Suppressor macrophage treated with lipopolysaccharide for 1 hour (primary cell): ENCODE results near the gene ZNF705A.
"Not testable (repeated sequence)": the region's sequence is repeated elsewhere in the genome, so short reads cannot be mapped to it uniquely, and the experiment has no call there.

Experiments
- DNase-seq, 3 donors: peaks; one replicate each; pipeline ENCODE4 v3.0.0-alpha.2; 2020 to 2022

Gene ZNF705A

GRCh38 chr12:8156845-8157244, at the start of gene ZNF705A:
ZNF705A (plus strand) TSS chr12:8157015; CDS start chr12:8172626, 15,611 bp downstream.
- peak; percentile 74 to 96 (median 93) for DNase-seq

GRCh38 chr12:8108808-8109398, 47.9 kb upstream of the ZNF705A start:
- peak; percentile 86 to 89 (median 87) for DNase-seq

- not testable (repeated sequence) for DNase-seq
These were observed 43.7 kb upstream of the ZNF705A start for GRCh38 chr12:8113117-8113516.

GRCh38 chr12:8120072-8120713, 36.6 kb upstream of the ZNF705A start:
- DNase-seq: no peak

- peak; percentile 26 to 56 (median 55) for DNase-seq
These were observed 33.5 kb upstream of the ZNF705A start, which contains the start of gene CLEC4A for GRCh38 chr12:8123124-8123912. CLEC4A (plus strand) TSS chr12:8123617; CDS start chr12:8123879, 262 bp downstream.

GRCh38 chr12:8127138-8127537, 29.7 kb upstream of the ZNF705A start:
- no peak for DNase-seq

DNA sequence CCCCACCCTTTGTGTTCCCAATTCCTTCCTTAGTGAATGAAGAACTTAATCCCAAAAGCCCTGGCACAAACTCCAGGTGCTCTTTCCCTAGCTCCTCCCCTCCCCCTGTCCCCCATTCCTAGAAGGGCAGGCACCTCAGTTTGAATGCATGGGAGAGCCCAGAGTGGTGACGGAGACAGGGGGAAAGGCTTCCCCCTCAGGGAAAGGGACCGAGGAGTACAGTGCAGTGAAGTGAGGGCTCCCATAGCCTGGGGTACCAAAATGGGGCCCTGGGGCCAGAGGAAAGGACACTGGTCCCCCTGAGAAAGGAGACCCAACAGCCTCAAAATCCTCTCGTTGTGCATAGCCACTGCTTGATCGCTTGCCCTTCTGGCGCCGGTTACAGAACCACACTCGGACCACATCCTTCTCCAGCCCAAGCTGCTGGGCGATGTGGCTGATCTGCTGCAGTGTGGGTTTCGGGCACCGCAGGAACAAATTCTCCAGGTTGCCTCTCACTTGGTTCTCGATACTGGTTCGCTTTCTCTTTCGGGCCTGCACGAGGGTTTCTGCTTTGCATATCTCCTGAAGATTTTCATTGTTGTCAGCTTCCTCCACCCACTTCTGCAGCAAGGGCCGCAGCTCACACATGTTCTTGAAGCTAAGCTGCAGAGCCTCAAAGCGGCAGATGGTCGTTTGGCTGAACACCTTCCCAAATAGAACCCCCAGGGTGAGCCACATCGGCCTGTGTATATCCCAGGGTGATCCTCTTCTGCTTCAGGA, 23.0 kb upstream of the ZNF705A start:
- DNase-seq: not testable (repeated sequence)

DNA sequence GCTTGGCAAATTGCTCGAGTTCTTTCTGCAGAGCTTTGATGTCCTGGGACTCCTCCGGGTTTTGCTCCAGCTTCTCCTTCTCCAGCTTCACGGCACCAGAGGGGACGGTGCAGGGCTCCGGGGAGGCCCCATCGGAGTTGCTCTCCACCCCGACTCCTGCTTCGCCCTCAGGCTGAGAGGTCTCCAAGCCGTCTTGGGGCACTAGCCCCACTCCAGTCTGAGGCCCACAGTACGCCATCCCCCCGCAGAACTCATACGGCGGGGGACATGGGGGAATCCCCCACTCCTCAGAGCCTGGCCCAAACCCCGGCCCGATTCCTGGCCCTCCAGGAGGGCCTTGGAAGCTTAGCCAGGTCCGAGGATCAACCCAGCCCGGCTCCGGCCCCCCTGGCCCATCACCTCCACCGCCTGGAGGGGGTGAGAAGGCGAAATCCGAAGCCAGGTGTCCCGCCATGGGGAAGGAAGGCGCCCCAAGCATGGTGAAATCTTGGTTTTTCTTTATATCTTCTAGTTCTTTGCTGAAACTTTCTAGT, 22.4 kb upstream of the ZNF705A start:
- DNase-seq: not testable (repeated sequence)

GRCh38 chr12:8141647-8142046, 15.2 kb upstream of the ZNF705A start:
- DNase-seq: not testable (repeated sequence)

DNA sequence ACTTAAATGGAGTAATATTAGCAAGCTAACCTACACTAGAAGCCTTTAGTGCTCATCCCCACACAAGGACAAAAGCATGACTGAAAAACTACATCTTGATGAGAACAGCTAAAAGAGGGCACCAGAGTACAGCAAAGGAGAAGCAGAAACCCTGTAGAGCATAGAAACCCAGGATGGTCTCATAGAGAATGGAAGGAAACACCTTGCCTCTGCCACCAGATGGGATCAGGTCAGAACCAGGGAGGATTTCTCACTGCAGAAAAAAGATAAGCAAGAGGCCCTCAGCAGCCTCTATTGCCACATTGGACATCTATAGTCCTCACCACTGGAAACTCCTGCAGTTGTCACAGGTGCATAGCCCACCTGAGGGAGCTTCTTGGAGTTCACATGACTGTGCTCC, 13.6 kb upstream of the ZNF705A start:
- no peak for DNase-seq

GRCh38 chr12:8145754-8146441, 10.9 kb upstream of the ZNF705A start:
- DNase-seq: no peak

GRCh38 chr12:8146442-8146771, 10.4 kb upstream of the ZNF705A start:
- no peak for DNase-seq

DNA sequence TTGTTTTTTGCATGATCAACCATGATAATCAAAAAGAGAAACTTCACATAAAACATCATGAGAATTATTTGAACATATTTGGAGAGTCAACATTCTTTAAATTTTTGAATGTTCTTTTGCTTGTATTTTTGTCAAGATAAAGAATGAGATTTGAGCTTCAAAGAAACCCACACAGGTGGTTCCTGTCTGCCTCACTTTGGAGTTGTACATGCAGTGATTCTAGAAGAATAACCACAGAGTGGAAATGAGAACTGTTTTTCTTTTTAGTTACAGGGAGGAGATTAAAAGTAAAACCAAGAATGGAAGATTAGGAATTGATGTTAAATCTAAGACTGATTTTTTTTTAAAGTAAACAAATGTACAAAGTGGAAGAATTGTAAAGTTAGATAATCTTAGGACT, 2.3 kb upstream of the ZNF705A start:
- no peak for DNase-seq

DNA sequence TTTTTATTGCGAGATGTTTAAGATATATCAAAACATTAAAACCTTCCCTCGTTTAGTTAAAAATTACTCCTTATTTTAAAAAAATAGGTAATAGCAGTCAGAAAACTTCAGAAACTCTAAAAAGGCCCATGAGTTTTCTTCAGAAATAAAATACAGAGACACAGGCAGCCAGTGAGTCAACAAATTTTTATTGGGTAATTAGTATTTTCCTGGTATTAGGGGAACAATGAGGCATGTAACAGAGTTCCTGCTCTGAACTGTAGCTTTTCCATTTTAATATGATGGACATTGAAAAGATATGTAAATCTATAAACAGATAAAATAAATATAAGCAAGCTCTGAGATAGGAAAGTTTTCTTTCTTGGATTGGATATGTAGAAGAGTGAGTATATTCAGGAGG, 399 bp upstream of the ZNF705A start:
- peak; percentile 37 to 81 (median 80) for DNase-seq

DNA sequence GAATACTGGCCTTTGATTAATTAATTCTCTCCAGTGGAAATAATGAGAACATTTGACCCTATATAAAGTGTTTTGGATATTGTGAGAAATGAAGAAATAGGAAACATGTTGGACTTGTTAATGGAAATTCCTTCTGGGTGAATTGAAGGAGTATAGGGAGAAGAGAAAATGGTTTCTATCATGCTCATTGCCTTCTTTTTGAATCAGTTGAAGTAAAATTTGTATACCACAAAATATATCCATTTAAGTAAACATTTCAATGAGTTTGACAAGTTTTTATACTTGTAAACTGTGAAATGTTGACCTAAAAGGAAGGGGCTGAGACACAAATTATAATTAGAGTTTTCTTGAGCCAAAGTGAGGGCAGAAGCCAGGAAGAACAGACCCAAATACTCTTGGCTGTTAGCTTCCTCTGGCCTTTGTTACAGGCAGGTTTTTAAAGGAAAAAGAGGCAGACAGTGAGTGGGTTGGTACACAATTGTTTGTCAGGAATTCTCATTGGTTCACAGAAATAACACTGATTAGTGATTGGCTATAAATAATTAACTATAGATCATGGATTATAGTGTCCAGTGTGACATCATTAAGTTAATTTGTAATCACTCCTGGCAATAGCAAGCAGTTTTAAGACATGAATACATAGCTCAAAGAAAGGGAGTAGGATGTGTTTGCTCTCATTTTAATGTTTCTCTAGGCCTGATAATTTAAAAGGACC, 826 bp downstream of the ZNF705A start:
- no peak for DNase-seq

- DNase-seq: not testable (repeated sequence)
These were observed 16.1 kb downstream of the ZNF705A start for GRCh38 chr12:8172911-8173310.

- DNase-seq: peak; percentile 67 to 81 (median 72)
These were observed 23.3 kb downstream of the ZNF705A start for GRCh38 chr12:8179989-8180585.

GRCh38 chr12:8181271-8181670, 24.5 kb downstream of the ZNF705A start:
- not testable (repeated sequence) for DNase-seq

GRCh38 chr12:8182923-8183322, 26.1 kb downstream of the ZNF705A start:
- not testable (repeated sequence) for DNase-seq

DNA sequence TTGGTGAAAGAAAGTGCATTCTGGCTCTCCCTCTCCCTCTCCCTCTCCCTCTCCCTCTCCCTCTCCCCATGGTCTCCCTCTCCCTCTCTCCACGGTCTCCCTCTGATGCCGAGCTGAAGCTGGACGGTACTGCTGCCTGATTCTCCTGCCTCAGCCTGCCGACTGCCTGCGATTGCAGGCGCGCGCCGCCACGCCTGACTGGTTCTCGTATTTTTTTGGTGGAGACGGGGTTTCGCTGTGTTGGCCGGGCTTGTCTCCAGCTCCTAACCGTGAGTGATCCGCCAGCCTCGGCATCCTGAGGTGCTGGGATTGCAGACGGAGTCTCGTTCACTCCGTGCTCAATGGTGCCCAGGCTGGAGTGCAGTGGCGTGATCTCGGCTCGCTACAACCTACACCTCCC, 26.5 kb downstream of the ZNF705A start:
- not testable (repeated sequence) for DNase-seq

DNA sequence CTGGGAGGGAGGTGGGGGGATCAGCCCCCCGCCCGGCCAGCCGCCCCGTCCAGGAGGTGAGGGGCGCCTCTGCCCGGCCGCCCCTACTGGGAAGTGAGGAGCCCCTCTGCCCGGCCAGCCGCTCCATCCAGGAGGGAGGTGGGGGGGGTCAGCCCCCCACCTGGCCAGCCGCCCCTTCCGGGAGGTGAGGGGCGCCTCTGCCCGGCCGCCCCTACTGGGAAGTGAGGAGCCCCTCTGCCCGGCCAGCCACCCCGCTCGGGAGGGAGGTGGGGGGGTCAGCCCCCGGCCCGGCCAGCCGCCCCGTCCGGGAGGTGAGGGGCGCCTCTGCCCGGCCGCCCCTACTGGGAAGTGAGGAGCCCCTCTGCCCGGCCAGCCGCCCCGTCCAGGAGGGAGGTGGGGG, 27.4 kb downstream of the ZNF705A start:
- DNase-seq: not testable (repeated sequence)
